ENCODE data around the gene NT5E.

Gene NT5E

DNA sequence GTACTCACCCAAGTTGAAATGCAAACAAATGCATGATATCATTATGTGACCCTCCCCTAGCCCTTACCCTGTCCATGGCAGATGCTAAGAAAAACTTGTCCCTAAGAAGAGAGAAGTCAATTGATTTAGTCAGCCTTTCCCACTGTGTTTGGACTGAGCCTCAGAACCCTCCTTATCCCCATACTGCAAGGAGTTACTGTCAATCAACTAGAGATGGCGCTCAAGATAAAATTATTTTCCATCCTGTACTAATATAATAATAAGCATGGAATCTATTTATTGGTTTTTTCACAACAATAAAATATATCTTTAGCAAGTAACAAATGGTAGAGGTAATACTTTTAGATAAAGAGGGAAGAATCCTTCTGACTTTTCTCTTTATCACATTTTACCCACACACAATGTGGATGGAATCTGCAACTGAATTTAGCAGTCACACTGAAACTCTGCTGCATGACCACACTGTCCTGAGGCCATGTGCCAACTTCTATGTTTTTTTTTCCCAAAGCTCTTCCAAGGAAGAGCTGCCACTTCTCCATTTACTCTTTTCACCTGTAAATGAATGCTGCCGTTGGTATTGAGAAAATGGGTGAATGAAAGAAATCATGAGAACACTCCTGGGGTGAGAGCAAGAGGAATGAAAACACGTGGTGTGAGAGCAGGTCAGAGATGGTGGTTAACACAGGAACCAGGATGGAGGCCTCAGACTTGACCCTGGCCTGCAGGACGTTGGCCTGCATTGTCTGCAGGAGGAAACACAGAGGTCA, 10.5 kb downstream of the NT5E start:
- DNase-seq (ENCODE audit: low spot score): no peak

DNA sequence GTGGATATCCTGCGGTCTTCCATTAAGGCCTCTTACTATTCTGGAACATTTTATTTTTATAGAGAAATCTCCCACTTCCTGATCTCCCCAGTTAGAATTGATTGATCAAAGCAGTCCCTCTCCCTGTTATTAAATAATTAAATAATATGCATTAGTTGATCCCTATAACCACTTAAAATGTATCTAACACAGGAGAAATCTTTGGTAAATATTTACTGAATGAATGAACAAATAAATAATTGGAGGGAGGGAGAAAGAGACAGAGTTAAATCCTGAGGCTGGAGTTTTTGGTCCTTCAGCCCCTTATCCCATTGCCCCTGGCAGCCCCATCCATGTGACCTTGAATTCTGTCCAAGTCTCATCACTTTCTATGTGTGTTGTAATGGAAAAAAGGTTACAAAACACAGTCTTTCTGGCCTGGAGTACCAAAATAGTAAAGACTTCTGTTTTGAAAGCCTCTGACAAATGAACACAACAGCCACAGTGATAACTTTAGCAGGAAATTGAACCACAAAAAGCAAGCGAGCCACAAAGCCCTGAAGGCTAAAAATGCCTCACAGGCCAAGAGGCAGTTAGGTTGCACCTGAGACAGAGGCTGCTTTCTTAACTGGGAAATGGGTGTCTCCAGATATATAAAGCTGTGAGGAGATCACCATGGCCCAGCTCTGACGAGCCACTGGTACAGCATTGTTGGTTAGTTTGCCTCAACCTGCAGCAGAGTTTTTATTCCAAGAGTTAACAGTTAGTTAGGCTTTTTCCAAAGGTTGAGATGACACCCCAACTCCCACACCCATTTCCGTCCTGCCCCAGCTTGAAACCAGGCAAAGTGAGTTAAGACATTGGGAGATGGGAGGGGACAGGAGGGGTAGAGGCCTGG, 11.3 kb downstream of the NT5E start:
- DNase-seq (ENCODE audit: low spot score): peak; percentile 27

DNA sequence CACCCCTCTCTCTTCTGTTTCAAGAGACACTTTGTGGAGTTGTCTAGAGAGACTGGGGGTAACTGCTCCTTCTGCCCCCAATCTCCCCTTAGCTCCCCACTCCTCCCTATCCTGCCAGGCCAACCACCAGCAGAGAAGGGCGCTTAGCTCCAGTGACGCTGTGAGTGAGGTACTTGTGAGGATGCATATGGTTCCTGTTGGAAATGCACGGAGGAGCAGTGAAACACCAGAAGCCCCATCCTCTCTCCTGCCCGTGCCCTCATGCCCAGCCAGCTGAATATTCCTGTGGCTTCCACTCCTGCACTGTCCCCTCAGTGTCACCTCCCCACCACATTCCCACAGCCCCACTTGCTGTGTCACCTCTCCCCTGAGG, 11.9 kb downstream of the NT5E start:
- DNase-seq (ENCODE audit: low spot score): no peak

DNA sequence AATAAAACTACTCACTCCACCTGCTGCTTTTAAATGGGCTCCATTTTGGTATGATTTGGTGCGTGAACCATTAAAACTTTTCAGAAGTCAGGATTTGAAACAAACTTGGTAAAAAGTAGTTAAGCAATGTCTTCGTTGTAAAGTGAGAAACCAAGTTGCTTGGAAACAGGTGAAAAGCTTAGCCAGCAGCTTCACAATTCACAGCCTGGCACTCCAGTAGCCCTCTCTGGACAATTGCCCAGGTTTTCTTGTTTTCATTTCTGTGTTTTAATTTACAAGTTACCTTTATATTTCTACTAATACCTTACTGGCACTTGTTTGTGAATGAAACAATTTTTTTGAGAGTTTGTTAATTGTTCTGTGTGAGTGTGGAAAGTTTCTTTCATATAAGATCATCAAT, 12.8 kb downstream of the NT5E start:
- DNase-seq (ENCODE audit: low spot score): no peak

DNA sequence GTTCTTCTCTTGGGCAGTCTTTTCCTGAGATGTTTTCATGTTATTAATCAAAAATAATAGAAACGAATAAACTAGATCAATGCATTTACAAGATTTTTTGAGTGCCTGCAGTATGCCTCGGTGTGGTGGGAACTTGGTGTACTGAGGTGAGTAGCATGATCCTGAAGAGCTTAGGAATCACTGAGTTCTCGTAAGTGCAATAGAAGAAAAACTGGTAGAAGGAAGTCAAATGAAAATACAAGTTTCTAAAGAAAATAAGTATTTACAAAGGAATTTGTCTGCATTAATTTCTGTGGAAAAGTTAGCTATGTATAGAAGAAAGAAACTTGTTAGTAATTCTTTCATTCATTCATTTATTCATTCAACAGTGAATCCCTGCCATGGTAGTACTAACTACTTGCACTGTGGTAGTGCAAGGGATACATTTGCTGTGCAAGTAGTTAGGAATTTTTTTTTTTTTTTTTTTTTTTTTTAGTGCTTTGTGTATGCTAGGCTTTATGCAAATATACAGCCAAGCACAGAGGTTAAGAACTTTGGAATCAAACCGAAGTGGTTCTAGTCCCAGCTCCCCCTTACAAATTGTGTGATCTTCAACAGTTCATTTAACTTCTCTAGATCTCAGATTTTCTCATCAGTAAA, 13.9 kb downstream of the NT5E start:
- no peak for DNase-seq (ENCODE audit: low spot score)

DNA sequence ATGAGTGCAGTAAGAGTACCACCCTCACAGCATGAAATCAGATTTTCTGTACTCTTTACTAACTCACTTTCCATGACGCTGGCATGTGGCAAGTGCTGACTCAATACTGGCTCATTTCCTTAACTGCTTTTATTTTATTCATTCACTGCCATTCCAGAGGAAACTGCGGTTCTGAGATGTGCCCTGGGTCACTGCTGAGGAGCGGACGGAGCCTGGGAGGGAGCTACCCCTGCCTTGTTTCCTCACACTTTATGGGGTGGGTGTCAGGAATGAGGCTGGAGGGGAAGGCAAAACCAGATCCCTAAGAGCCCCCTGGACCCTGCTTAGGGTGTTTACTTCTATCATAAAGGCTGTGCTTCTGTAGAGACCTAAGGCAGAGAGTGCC, 14.4 kb downstream of the NT5E start:
- no peak for DNase-seq (ENCODE audit: low spot score)

DNA sequence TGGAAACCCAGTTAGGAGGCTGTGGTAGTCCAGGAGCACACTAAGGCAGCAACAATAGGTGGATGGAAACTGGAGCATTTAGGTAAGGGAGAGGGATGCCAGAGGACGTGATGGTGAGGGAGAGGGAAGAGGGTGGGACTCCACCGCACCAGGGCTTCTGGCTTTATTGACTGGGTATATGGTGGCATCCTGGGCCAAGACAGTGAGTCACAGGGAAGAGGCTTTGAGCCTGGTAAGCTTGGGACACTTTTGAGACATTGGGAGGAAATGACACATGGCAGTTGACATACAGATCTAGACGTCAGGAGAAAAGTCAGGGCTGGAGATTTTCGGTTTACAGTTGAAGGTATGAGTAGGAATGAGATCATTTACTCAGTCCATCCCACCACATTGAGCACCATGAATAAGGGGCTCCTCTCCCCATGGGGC, 14.9 kb downstream of the NT5E start:
- no peak for DNase-seq (ENCODE audit: low spot score)

DNA sequence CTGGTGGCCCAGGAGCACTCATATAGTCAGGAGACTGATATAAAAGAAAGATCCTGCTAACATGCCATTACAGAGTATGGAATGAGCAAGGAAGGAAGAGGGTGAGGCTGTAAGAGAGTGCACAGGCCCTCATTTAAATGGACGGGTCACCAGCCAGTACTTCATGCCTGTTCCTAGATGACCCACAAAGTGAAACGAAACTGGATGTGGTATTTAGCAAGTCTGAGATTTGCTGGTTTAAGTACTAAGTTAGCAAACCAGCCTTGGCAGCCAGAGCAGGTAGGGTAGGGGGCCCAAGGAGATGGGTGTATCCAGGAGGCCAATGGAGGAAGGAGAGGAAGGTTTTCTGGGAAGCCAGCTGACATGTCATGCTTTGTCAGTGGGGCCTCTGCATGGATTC, 15.9 kb downstream of the NT5E start:
- DNase-seq (ENCODE audit: low spot score): no peak

DNA sequence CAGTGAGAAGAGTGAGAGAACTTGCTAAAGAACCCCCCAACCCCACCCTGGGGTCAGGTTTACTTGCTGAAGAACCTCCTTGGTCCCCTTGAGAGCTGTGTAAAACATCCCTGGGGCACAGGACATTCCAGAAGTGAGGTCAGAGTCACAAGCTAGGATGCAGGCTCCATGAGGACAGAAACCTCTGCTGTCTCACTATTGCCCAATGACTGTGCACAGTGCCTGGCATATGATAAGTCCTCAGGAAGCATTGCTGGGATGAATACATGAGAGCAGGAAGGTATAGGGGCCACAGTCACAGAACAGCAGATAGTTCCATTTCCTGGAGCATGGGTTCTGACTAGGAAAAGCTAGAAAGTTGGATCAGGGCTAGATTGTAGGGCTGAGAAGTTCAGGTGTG, 18.4 kb downstream of the NT5E start:
- no peak for DNase-seq (ENCODE audit: low spot score)

DNA sequence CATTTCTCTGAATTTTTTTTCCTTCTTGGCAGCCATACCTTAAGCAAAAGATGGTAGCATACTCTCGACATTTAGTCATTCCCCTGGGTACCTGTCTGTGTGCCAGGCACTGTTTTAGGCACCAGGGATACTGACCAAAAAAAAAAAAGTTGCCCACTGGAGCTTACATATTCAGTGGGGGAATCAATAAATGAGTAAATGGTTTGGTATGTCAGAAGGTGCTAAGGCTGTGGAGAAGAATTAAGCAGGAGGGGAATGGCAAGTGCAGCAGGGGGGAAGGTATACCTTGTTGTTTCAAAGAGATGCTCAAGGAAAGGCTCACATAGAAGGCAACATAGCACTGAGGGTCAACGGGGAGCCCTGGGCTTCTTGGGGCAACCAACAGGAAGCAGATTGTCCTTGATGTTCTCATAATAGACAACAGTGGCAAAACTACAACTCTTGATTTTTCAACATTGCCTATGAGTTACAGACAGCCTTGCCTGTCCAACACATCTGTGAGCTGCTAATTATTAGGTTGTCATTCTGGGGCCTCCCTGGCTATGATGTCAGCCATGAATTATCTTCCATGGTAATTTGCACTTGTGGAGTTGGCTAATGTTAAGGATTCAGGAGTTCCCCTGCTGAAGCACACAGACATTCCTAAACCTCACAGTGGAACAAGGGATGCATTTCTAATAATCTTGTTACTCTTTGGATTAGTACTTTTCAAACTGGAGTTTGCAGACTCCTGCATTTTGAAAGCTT, 19.6 kb downstream of the NT5E start:
- DNase-seq (ENCODE audit: low spot score): no peak

DNA sequence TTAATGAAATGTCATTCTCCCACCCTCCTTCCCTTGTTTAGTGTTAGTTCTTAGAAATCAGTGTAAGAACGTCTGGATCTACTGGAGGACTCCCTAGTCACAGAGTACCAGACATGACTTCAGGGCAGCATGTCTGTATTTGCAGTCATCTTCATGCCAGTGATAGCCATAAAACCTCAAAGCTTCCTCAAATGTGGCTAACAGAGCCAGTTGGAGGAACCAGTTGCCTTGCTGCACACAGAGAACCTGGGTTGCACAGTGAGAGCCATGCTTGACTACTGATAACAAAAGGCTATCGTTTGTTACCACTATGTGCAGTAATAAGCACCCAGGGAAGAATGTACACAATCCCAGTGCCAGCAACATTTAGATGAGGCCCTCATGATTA, 20.1 kb downstream of the NT5E start:
- no peak for DNase-seq (ENCODE audit: low spot score)

DNA sequence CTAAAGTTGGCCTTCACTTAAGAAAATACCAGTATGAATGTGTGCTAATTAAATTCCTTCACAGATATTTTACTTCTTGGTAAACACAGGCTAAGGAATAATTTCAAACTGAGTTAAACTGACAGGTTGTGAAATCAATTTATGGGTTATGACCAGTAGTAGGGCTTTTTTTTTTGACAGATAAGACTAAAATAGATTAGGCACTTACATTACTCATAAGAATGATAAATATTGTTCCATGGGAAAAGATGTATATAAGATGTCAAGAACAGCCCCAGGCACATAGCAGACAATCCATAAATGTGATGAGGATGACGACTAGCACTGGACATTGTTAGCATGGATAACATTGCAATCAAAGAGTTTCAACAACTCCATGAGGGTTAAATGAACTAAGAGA, 22.9 kb downstream of the NT5E start:
- DNase-seq (ENCODE audit: low spot score): no peak

DNA sequence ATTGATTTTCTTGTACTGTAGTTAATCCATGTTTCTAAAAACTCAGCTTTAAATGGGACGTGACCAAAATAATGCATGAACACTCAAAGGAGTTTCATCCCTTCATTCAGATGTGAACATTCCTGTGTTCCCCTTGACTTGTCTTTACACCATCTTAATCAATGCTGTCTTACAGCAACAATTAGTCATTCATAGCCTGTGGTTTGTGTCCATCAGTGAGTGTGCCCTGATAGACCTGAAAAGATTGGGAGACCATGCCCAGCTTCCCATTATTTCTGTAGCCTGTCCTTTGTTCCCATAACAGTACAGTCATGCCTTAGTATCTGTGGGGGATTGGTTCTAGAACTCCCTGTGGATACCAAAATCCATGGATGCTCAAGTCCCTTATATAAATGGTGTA, 23.9 kb downstream of the NT5E start:
- no peak for DNase-seq (ENCODE audit: low spot score)

DNA sequence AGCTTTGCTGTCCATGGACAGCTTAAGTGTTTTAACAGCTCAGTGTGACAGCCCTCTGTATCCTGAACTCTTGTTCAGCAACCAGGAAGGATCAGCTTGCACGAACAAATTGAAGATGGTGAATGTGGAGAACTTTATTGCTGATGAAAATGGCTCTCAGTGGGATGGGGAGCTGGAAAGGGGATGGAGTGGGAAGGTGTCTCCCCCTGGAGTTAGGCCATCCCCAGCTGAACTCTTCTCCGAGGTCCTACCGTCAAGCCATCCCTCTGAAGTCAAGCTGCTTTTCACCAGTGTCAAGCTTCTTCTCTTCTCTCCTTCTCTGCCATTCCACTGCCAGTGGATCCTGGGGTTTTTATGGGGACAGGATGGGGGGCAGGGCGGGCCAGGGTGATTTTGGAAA, 26.6 kb downstream of the NT5E start:
- DNase-seq (ENCODE audit: low spot score): no peak

DNA sequence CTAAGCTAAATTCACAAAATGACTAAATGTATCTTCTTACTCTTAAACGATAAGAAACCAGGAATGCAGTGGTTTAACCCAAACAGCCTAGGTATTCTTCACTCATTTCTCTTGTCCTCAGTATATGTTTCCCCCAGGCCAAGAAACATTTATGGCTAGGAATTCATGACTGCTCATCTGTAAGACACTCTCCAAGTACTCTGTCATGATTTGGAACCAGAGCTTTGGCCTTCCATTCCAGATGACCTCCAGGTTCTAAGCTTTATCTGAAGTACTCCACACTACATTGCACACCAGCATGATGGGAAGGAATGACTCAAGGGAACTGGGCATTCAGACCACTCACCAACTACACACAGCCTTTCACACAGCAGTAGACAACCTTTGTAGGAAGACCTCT, 29.3 kb downstream of the NT5E start:
- no peak for DNase-seq (ENCODE audit: low spot score)

DNA sequence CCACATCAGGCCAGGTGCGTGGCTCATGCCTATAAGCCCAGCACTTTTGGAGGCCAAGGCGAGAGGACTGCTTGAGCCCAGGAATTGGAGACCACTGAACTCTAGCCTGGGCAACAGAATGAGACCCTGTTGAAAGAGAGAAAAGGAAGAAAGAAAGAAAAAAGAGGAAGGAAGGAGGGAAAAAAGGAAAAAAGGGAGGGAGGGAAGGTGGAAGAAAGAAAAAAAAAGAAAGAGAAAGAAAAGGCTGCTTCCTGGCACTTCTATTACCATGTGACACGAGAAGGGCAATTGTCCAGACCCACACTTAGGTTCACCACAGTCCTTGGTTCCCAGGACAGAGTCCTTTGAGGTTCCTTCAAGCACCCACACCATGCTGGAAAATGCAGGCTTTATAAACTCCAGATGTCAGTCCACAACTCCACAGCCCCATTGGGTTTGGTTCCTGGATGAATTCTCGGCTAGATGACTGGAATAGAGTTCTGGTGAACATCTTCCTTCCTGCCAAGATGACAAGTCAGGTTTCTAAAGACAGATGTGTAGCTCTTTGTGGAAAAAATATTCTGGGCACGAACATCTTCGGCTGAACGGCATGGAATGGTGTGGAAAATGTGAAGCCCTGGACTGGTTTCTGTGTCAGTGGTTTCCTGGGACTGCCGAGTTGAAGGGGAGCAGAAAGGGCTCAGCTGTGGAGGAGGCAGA, 32.5 kb downstream of the NT5E start:
- no peak for DNase-seq (ENCODE audit: low spot score)

DNA sequence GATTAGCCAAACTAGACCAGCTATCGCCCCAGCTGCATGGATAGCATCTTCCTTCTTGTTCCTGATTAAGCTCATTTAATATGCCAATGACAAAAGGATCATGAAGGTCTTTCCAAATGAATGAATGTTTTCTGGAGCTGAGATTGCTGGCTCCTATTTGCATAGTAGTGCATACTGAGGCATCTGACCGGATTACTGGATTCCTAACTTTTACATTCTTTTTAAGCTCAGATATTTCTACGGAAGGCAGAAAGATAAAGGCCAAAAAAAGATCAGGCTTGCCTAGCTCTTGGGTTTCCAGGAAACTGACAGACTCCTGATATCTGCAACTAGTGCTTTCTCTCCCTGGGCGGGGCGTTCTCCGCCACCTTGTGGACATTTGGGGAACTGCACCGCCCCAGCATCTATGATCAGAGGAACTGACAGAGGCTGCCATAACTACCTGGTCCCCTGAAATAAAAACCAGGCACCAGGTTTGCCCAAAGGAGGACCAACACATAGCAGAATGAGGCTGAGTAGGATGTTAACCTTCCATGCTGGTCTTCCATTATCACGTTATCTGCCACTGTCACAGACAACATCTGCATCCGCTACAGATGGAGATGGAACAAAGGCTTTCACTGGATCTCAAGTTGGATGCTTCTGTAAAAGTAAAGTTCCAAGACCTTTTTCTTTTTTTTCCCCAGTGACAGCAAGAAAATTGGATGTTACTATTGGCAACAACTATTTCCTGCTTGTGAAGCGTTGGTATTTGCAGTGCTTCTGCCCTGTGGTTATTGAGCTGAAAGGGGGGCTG, 33.2 kb downstream of the NT5E start:
- peak; percentile 78 for DNase-seq (ENCODE audit: low spot score)

DNA sequence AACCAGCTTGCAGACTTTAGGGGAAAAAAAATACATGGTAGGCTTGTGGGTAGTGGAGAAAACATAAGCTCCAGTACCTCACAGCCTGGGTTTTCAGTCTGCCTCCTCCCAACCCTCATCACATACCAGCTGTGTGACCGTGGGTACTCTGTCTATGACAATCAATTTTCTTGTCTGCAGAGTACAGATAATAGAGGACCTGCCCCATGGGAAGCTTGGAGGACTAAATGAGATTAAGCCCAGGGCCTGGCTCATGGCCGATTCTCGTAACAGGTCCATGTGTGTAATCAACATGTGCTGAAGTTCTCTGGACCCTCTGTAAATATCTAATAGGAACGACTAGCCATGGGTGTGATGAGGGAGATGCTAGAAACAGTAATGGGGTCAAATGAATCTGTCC, 34.0 kb downstream of the NT5E start:
- DNase-seq (ENCODE audit: low spot score): no peak

DNA sequence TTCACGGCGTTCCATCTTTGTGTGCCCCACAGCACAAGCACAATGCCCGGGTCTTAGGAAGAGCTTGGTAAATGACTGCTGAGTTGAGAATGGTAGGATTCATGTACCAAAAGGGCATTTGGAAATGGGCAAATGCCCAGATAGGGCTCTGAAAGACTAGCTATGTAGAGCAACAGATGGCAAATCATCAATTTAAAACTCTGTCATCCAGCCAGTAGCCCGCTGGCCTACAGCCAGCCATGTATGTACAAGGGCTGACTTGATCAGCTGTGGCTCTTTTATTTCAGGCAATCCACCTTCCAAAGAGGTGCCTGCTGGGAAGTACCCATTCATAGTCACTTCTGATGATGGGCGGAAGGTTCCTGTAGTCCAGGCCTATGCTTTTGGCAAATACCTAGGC, 35.1 kb downstream of the NT5E start:
- no peak for DNase-seq (ENCODE audit: low spot score)

DNA sequence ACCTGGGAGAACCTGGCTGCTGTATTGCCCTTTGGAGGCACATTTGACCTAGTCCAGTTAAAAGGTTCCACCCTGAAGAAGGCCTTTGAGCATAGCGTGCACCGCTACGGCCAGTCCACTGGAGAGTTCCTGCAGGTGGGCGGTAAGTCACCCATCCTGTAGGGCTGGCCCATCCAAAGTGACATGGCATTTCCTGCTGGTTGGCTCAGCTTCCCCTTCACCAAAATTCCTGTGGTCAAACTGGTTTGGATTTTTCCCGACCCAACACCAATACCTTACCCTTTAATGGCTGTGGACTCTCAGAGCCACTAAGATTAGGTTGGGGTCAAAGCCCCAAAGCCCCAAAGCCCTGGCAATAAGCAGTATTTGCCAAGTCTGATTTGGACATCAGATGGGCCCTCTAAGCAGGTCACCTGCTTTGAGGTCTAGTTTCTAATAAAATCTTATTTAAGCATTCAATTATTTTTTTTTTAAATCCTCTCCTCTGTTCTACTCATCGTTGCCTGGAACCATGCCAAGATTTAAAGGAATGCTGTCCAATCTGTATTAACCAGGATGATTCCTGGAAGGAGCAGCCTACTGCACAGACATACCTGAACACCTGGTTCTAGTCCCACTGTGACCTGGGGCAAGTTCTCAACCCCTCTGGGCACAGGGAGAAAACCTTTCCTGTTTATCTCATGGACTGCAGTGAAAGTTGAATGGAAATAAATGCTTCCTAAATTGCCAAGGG, 40.8 kb downstream of the NT5E start:
- no peak for DNase-seq (ENCODE audit: low spot score)

Measured in CD4-positive, alpha-beta T cell treated with Interleukin-15 for 4 hours (primary cell).